H9 (cell line): Measurements from ENCODE around the gene GGT6. TPM values are rescaled to one million over a fixed set of nuclear protein-coding genes. Genes with fewer than 3 reads are reported as not detected.

Source experiments
- DNase-seq: peaks from one replicate; pipeline ENCODE4 v3.0.0-alpha.2; 2017
- H2AFZ ChIP-seq: one replicate; pipeline ENCODE4 v1.6.1; 2013; ENCODE audit warnings: mild to moderate bottlenecking, low read length, control low read depth, moderate library complexity
- H2AK5ac ChIP-seq: 2 replicates; pipeline ENCODE4 v1.6.1; 2013; ENCODE audit warnings: low read length, control low read depth, mixed read lengths; ENCODE audit not compliant: insufficient read length
- H2BK120ac ChIP-seq: one replicate; pipeline ENCODE4 v1.6.1; 2013; ENCODE audit warnings: low read depth, mild to moderate bottlenecking, low read length, control low read depth, inconsistent platforms; ENCODE audit not compliant: poor library complexity, severe bottlenecking
- H2BK12ac ChIP-seq: 2 replicates; pipeline ENCODE4 v1.6.1; 2013; ENCODE audit warnings: low read length, control low read depth, mixed read lengths, low read depth; ENCODE audit not compliant: insufficient read length
- H2BK15ac ChIP-seq: 2 replicates; pipeline ENCODE4 v1.6.1; 2013; ENCODE audit warnings: low read depth, low read length, control low read depth
- H2BK20ac ChIP-seq: one replicate; pipeline ENCODE4 v1.6.1; 2013; ENCODE audit warnings: low read depth, mild to moderate bottlenecking, low read length, control low read depth, inconsistent platforms; ENCODE audit not compliant: poor library complexity, severe bottlenecking
- H2BK5ac ChIP-seq: 2 replicates; pipeline ENCODE4 v1.6.1; 2013; ENCODE audit warnings: low read length, control low read depth, mixed read lengths; ENCODE audit not compliant: insufficient read length
- H3K14ac ChIP-seq: 2 replicates; pipeline ENCODE4 v1.6.1; 2013; ENCODE audit warnings: low read length, control low read depth; ENCODE audit not compliant: insufficient read depth
- H3K18ac ChIP-seq: 2 replicates; pipeline ENCODE4 v1.6.1; 2013; ENCODE audit warnings: low read depth, mild to moderate bottlenecking, mixed read lengths, low read length, control low read depth; ENCODE audit not compliant: insufficient read length
- H3K23ac ChIP-seq: 2 replicates; pipeline ENCODE4 v1.6.1; 2013; ENCODE audit warnings: low read length, control low read depth, mixed read lengths, low read depth; ENCODE audit not compliant: insufficient read length
- H3K23me2 ChIP-seq: 2 replicates; pipeline ENCODE4 v1.6.1; 2013; ENCODE audit warnings: low read depth, mild to moderate bottlenecking, mixed read lengths, low read length, control low read depth; ENCODE audit not compliant: insufficient read length, poor library complexity, severe bottlenecking
- H3K27ac ChIP-seq: 2 replicates; pipeline ENCODE4 v1.5.1; 2013; ENCODE audit warnings: low read length, control low read depth, mixed read lengths, low read depth; ENCODE audit not compliant: insufficient read length
- H3K27me3 ChIP-seq: 2 replicates; pipeline ENCODE4 v1.6.1; 2013; ENCODE audit warnings: low read length, control low read depth, inconsistent platforms; ENCODE audit not compliant: insufficient read depth
- H3K4ac ChIP-seq: 2 replicates; pipeline ENCODE4 v1.6.1; 2013; ENCODE audit warnings: low read depth, mild to moderate bottlenecking, control low read depth, inconsistent platforms, low read length, moderate library complexity
- H3K4me1 ChIP-seq: 2 replicates; pipeline ENCODE4 v1.6.1; 2013; ENCODE audit warnings: low read length, control low read depth, inconsistent platforms; ENCODE audit not compliant: insufficient read depth
- H3K4me2 ChIP-seq: 2 replicates; pipeline ENCODE4 v1.6.1; 2013; ENCODE audit warnings: low read length, control low read depth, mixed read lengths; ENCODE audit not compliant: insufficient read length, insufficient read depth
- H3K56ac ChIP-seq: 2 replicates; pipeline ENCODE4 v1.6.1; 2013; ENCODE audit warnings: low read depth, mild to moderate bottlenecking, mixed read lengths, low read length, control low read depth; ENCODE audit not compliant: insufficient read length
- H3K79me1 ChIP-seq: 2 replicates; pipeline ENCODE4 v1.6.1; 2013; ENCODE audit warnings: low read depth, mild to moderate bottlenecking, moderate library complexity, low read length, control low read depth, inconsistent platforms; ENCODE audit not compliant: insufficient read depth, poor library complexity, severe bottlenecking
- H3K79me2 ChIP-seq: 2 replicates; pipeline ENCODE4 v1.6.1; 2013; ENCODE audit warnings: low read length, control low read depth, inconsistent platforms; ENCODE audit not compliant: insufficient read depth
- H3K9ac ChIP-seq: 2 replicates; pipeline ENCODE4 v1.6.1; 2013; ENCODE audit warnings: low read length, control low read depth, mixed read lengths; ENCODE audit not compliant: insufficient read length; ENCODE audit errors: extremely low read depth
- H3K9me3 ChIP-seq: one replicate; pipeline ENCODE4 v1.6.1; 2013; ENCODE audit warnings: low read depth, low read length, inconsistent platforms; ENCODE audit not compliant: control insufficient read depth
- H3T11ph ChIP-seq: one replicate; pipeline ENCODE4 v1.6.1; 2013; ENCODE audit warnings: mild to moderate bottlenecking, low read length, control low read depth, inconsistent platforms
- H4K20me1 ChIP-seq: one replicate; pipeline ENCODE4 v1.6.1; 2013; ENCODE audit not compliant: control insufficient read depth, insufficient read length, insufficient read depth
- H4K5ac ChIP-seq: 2 replicates; pipeline ENCODE4 v1.6.1; 2013; ENCODE audit warnings: low read depth, mild to moderate bottlenecking, mixed read lengths, low read length, control low read depth; ENCODE audit not compliant: insufficient read length
- H4K8ac ChIP-seq: replicated peaks from 2 replicates; pipeline ENCODE4 v1.6.1; 2013; ENCODE audit warnings: low read length, control low read depth, mixed read lengths, low read depth; ENCODE audit not compliant: insufficient read length
- H4K91ac ChIP-seq: 2 replicates; pipeline ENCODE4 v1.6.1; 2013; ENCODE audit warnings: low read depth, mild to moderate bottlenecking, moderate library complexity, mixed read lengths, low read length, control low read depth; ENCODE audit not compliant: insufficient read length
- H3K27ac Mint-ChIP-seq, 3 experiments: 2 replicates in 2 of 3; 3 replicates in 1 of 3; pipeline ENCODE4 v1.8.0; 2020 to 2021; ENCODE audit warnings: mixed read lengths in 3 of 3, mild to moderate bottlenecking in 1 of 3, moderate library complexity in 1 of 3
- H3K27me3 Mint-ChIP-seq: 2 replicates; pipeline ENCODE4 v1.8.0; 2021; ENCODE audit warnings: low read depth, mild to moderate bottlenecking, moderate library complexity, mixed read lengths
- H3K36me3 Mint-ChIP-seq, 3 experiments: 2 replicates in 2 of 3; 3 replicates in 1 of 3; pipeline ENCODE4 v1.8.0; 2020 to 2021; ENCODE audit warnings: low read depth in 3 of 3, mixed read lengths in 3 of 3; ENCODE audit not compliant: insufficient read depth in 1 of 3
- H3K4me1 Mint-ChIP-seq, 2 experiments: 2 replicates each; pipeline ENCODE4 v1.8.0; 2020; ENCODE audit warnings: mixed read lengths in 2 of 2
- H3K4me3 Mint-ChIP-seq, 2 experiments: 2 replicates in 1 of 2; 3 replicates in 1 of 2; pipeline ENCODE4 v1.8.0; 2020 to 2021; ENCODE audit warnings: mild to moderate bottlenecking in 2 of 2, mixed read lengths in 2 of 2, moderate library complexity in 1 of 2
- H3K9me3 Mint-ChIP-seq, 2 experiments: 2 replicates in 1 of 2; 3 replicates in 1 of 2; pipeline ENCODE4 v1.8.0; 2020; ENCODE audit warnings: mild to moderate bottlenecking in 2 of 2, mixed read lengths in 2 of 2, moderate library complexity in 1 of 2
- WGBS: extraction: QIAGEN DNeasy Blood & Tissue Kit; methylation state at CpG from one replicate; pipeline ENCODE4 v1.1.7; 2013; ENCODE audit warnings: missing lambda C conversion rate, low lambda C conversion rate, mixed read lengths; ENCODE audit not compliant: insufficient read length; ENCODE audit errors: extremely low coverage; 5-methylcytosine and 5-hydroxymethylcytosine counted together
- total RNA-seq: library from RNA; stranded (reverse); gene quantifications from 2 replicates; pipeline ENCODE4 v1.2.1, GENCODE V29; 2021
- TF ChIP-seq, protein P1 (sequence below): fragments of 200-600 bp; sonication (generic); conservative IDR thresholded peaks from 3 replicates; pipeline ENCODE4 v1.8.0; 2021; ENCODE audit warnings: antibody characterized with exemption, mild to moderate bottlenecking

The GGT6 gene
- total RNA-seq, 1 experiment from 2014 or later: 0.17 TPM

- Mint-ChIP-seq H3K27me3 (peaks cover 52% of the 10 kb centered on the region), H3K9me3 (no peaks in the 10 kb centered on the region), H3K36me3 (no peaks in the 10 kb centered on the region), H3K4me3 (no peak overlapping the region), H3K27ac (no peak overlapping the region), H3K4me1 (peaks cover 3 to 18% of the 10 kb centered on the region in 2 experiments; a peak in 3 of 4 replicates)
- Histone ChIP-seq H4K91ac (no peak overlapping the region), H3K4me2 (no peak overlapping the region), H3K27ac (no peak overlapping the region), H3K23me2 (no peaks in the 10 kb centered on the region), H2BK12ac (no peak overlapping the region), H2BK20ac (no peak overlapping the region), H3K4ac (no peak overlapping the region), H3K56ac (no peak overlapping the region), H3T11ph (no peak overlapping the region), H3K4me1 (no peaks in the 10 kb centered on the region), H3K27me3 (no peaks in the 10 kb centered on the region), H3K9ac (no peak overlapping the region), H2BK5ac (no peak overlapping the region), H3K9me3 (no peaks in the 10 kb centered on the region), H3K79me1 (no peaks in the 10 kb centered on the region), H3K14ac (no peak overlapping the region; the same call in 1 of the 2 replicates), H4K5ac (no peak overlapping the region), H4K8ac (no peak overlapping the region), H3K23ac (no peak overlapping the region), H2AK5ac (no peak overlapping the region), H3K18ac (no peak overlapping the region), H2AFZ (no peak overlapping the region), H3K79me2 (no peaks in the 10 kb centered on the region), H2BK15ac (no peak overlapping the region), H4K20me1 (no peaks in the 10 kb centered on the region), H2BK120ac (no peak overlapping the region)
- WGBS: no CpG with 5 or more reads among the region's 14 CpGs
- TF ChIP-seq, protein P1, sequence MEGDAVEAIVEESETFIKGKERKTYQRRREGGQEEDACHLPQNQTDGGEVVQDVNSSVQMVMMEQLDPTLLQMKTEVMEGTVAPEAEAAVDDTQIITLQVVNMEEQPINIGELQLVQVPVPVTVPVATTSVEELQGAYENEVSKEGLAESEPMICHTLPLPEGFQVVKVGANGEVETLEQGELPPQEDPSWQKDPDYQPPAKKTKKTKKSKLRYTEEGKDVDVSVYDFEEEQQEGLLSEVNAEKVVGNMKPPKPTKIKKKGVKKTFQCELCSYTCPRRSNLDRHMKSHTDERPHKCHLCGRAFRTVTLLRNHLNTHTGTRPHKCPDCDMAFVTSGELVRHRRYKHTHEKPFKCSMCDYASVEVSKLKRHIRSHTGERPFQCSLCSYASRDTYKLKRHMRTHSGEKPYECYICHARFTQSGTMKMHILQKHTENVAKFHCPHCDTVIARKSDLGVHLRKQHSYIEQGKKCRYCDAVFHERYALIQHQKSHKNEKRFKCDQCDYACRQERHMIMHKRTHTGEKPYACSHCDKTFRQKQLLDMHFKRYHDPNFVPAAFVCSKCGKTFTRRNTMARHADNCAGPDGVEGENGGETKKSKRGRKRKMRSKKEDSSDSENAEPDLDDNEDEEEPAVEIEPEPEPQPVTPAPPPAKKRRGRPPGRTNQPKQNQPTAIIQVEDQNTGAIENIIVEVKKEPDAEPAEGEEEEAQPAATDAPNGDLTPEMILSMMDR: no peak
- DNase-seq: no peak
Measured at GRCh38 chr17:4519361-4519788, 41.0 kb downstream of the GGT6 start.
